Caco-2 (cell line): Measurements from ENCODE around the gene GLS. TPM values are rescaled to one million over a fixed set of nuclear protein-coding genes. Genes with fewer than 3 reads are reported as not detected.

Experiments
- BruUV-seq: library from RNA; stranded (reverse); fragments of 400-500 nt; replicated peaks from 2 replicates; lab custom pipeline; 2021; lab: Mats Ljungman, UMichigan
- CTCF ChIA-PET: fragments of 300-600 bp; sonication (Branson Sonifier 250); formaldehyde crosslinking; loops from one replicate; lab custom pipeline; 2022; ENCODE audit warnings: antibody characterized with exemption; lab: Charles Lee
- POLR2A ChIA-PET: fragments of 300-600 bp; sonication (Branson Sonifier 250); formaldehyde crosslinking; loops from one replicate; lab custom pipeline; 2022; ENCODE audit warnings: antibody characterized with exemption; lab: Charles Lee
- DNase-seq, 2 experiments: peaks; one replicate each; pipeline versions ENCODE4 v3.0.0 to v3.0.0-alpha.2; 2020 to 2022
- H3K27me3 ChIP-seq: replicated peaks from 2 replicates; pipeline ENCODE4 v1.6.0; 2011; ENCODE audit warnings: low read length; ENCODE audit not compliant: control insufficient read depth, insufficient read depth
- H3K36me3 ChIP-seq: 2 replicates; pipeline ENCODE4 v1.5.1; 2011; ENCODE audit warnings: low read length; ENCODE audit not compliant: control insufficient read depth, insufficient read depth
- H3K4me1 ChIP-seq: fragments of 250-450 bp; sonication (Bioruptor Pico); 2 replicates; pipeline ENCODE4 v1.5.1; 2020; ENCODE audit warnings: mild to moderate bottlenecking
- H3K4me3 ChIP-seq: 2 replicates; pipeline ENCODE4 v1.5.1; 2011; ENCODE audit warnings: low read depth, mild to moderate bottlenecking, control low read depth, low read length
- H3K9me3 ChIP-seq: fragments of 250-450 bp; sonication (Bioruptor Pico); 2 replicates; pipeline ENCODE4 v1.5.1; 2020; ENCODE audit warnings: mild to moderate bottlenecking, moderate library complexity
- H3K27ac Mint-ChIP-seq: one replicate; pipeline ENCODE4 v1.8.0; 2022; ENCODE audit warnings: mixed read lengths; ENCODE audit not compliant: unreplicated experiment
- H3K27me3 Mint-ChIP-seq: one replicate; pipeline ENCODE4 v1.8.0; 2022; ENCODE audit warnings: mixed read lengths; ENCODE audit not compliant: insufficient read depth, unreplicated experiment
- H3K36me3 Mint-ChIP-seq: one replicate; pipeline ENCODE4 v1.8.0; 2022; ENCODE audit warnings: mild to moderate bottlenecking, mixed read lengths; ENCODE audit not compliant: insufficient read depth, unreplicated experiment
- H3K4me1 Mint-ChIP-seq: one replicate; pipeline ENCODE4 v1.8.0; 2022; ENCODE audit warnings: low read depth, mixed read lengths; ENCODE audit not compliant: unreplicated experiment
- H3K4me3 Mint-ChIP-seq: one replicate; pipeline ENCODE4 v1.8.0; 2022; ENCODE audit warnings: mild to moderate bottlenecking, moderate library complexity, mixed read lengths; ENCODE audit not compliant: unreplicated experiment
- H3K9me3 Mint-ChIP-seq: one replicate; pipeline ENCODE4 v1.8.0; 2022; ENCODE audit warnings: mixed read lengths; ENCODE audit not compliant: unreplicated experiment
- CTCF ChIP-seq, 2 experiments: fragments of 200-600 bp in 1 of 2; IDR thresholded peaks; 1 replicate in 1 of 2; 2 replicates in 1 of 2; pipeline versions ENCODE4 v1.5.1 to v1.8.0; 2011 to 2022; ENCODE audit warnings: antibody characterized with exemption in 1 of 2, control low read depth in 1 of 2, inconsistent platforms in 1 of 2, low read depth in 1 of 2, low read length in 1 of 2, mild to moderate bottlenecking in 1 of 2, moderate library complexity in 1 of 2; ENCODE audit not compliant: insufficient read depth in 1 of 2, severe bottlenecking in 1 of 2, unreplicated experiment in 1 of 2
- intact Hi-C: fragments of 100-400 bp; cut with micrococcal nuclease; formaldehyde crosslinking; loops from one replicate; pipeline ENCODE4 v1.10.0; 2022; ENCODE audit not compliant: unreplicated experiment
- total RNA-seq: library from RNA; stranded (reverse); gene quantifications from 2 replicates; pipeline ENCODE4 v1.2.3, GENCODE V29; 2022

Gene GLS
- total RNA-seq, 1 experiment from 2014 or later, result 107 TPM

- no peaks in the 10 kb centered on the region for H3K36me3 Mint-ChIP-seq
- no peaks in the 10 kb centered on the region for H3K27me3 Mint-ChIP-seq
- no peak for TF ChIP-seq CTCF (IDR thresholded peaks at IDR 0.05; ENCODE audit: insufficient read depth in 1 of 2, low read depth in 1 of 2, low read length in 1 of 2, severe bottlenecking in 1 of 2, unreplicated experiment in 1 of 2)
- ChIA-PET POLR2A (no interaction called here), CTCF (no interaction called here)
- DNase-seq, result no peak
- Histone ChIP-seq H3K27me3 (no peaks in the 10 kb centered on the region), H3K36me3 (no peaks in the 10 kb centered on the region), H3K4me3 (no peak overlapping the region), H3K4me1 (peaks cover 7% of the 10 kb centered on the region), H3K9me3 (no peaks in the 10 kb centered on the region)
- no peak overlapping the region for H3K4me3 Mint-ChIP-seq
- H3K9me3 Mint-ChIP-seq, result no peaks in the 10 kb centered on the region
- BruUV-seq, result no TSS peak
- intact Hi-C loops, result no loop called here
- no peaks in the 10 kb centered on the region for H3K4me1 Mint-ChIP-seq
- no peak overlapping the region for H3K27ac Mint-ChIP-seq
Measured at GRCh38 chr2:190844700-190845401, 35.8 kb upstream of the GLS start.

GRCh38 chr2:190846746-190847145 is 33.9 kb upstream of the GLS start:
- no peak for DNase-seq
- Mint-ChIP-seq H3K9me3 (no peaks in the 10 kb centered on the region), H3K36me3 (no peaks in the 10 kb centered on the region), H3K27me3 (no peaks in the 10 kb centered on the region), H3K4me1 (no peaks in the 10 kb centered on the region), H3K4me3 (no peak overlapping the region), H3K27ac (no peak overlapping the region)
- ChIA-PET POLR2A (no interaction called here), CTCF (no interaction called here)
- no peaks in the 10 kb centered on the region for H3K27me3 ChIP-seq
- H3K9me3 ChIP-seq, result no peaks in the 10 kb centered on the region
- H3K4me1 ChIP-seq, result peaks cover 7% of the 10 kb centered on the region
- no peaks in the 10 kb centered on the region for H3K36me3 ChIP-seq
- intact Hi-C loops, result no loop called here
- no TSS peak for BruUV-seq
- TF ChIP-seq CTCF (IDR thresholded peaks at IDR 0.05; ENCODE audit: insufficient read depth in 1 of 2, low read depth in 1 of 2, low read length in 1 of 2, severe bottlenecking in 1 of 2, unreplicated experiment in 1 of 2), result no peak
- no peak overlapping the region for H3K4me3 ChIP-seq

DNA sequence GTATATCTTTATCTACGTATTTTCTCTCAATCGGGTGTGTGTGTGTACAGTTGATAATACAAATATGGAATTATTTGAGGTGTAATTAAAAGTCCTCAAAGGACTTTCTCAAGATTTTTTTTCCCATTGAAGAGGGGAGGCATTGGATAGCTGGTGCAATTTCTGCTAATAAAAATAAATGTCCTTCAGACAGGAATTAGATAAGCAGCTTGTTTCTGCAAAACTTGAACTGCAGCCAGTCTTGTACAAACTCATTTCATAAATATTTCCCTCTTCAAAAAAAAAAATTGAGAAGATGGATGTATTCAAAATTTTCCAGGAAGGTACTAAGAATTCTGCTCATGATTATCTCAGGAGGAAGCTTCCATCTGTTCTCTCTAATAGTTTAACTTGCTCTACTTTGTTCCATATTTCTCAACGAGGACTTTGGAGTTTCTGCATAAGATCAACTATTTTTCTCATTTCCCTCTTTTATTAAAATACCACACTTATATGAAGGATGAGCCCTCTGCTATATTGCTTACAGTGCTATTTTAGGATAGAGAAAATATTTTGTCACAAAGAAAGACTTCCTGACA is 33.0 kb upstream of the GLS start:
- H3K4me3 ChIP-seq, result no peak overlapping the region
- peaks cover 1% of the 10 kb centered on the region for H3K36me3 ChIP-seq
- no peaks in the 10 kb centered on the region for H3K36me3 Mint-ChIP-seq
- DNase-seq, result no peak
- no peaks in the 10 kb centered on the region for H3K4me1 Mint-ChIP-seq
- BruUV-seq, result no TSS peak
- no peak overlapping the region for H3K27ac Mint-ChIP-seq
- intact Hi-C loops, result no loop called here
- H3K27me3 ChIP-seq, result no peaks in the 10 kb centered on the region
- ChIA-PET POLR2A (no interaction called here), CTCF (no interaction called here)
- no peak for TF ChIP-seq CTCF (IDR thresholded peaks at IDR 0.05; ENCODE audit: insufficient read depth in 1 of 2, low read depth in 1 of 2, low read length in 1 of 2, severe bottlenecking in 1 of 2, unreplicated experiment in 1 of 2)
- no peaks in the 10 kb centered on the region for H3K9me3 ChIP-seq
- no peaks in the 10 kb centered on the region for H3K9me3 Mint-ChIP-seq
- H3K4me3 Mint-ChIP-seq, result no peak overlapping the region
- no peaks in the 10 kb centered on the region for H3K27me3 Mint-ChIP-seq
- H3K4me1 ChIP-seq, result peaks cover 7% of the 10 kb centered on the region
